ENCODE data around the gene MSRB2. TPM values are rescaled to one million over a fixed set of nuclear protein-coding genes. Genes with fewer than 3 reads are reported as not detected.

MSRB2 gene
- total RNA-seq, 2 donors from 2014 or later: 39.9 to 43.7 TPM

DNA sequence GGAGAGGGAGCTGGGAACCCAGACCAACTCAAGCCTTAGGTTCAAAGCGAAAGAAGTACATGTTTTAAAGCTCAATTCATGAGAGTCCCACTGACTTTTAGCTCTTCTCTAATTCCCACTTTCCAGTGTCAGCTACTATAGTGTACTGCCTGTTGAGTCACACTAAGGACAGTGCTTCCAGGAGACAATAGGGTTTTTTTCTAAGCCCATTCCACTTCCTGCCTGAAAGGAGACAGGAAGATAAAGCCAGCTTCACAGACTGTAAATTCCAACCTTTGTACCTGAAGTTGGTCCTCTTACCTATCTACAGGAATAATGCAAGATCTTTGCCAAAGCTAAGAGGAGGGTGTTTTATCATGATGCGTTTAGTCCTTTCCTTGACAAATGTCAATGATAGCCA, 4.4 kb downstream of the MSRB2 start:
- DNase-seq (no peak), ATAC-seq (peak; percentile 77)
- intact Hi-C loops (cut with DNase I, micrococcal nuclease): no loop called here

DNA sequence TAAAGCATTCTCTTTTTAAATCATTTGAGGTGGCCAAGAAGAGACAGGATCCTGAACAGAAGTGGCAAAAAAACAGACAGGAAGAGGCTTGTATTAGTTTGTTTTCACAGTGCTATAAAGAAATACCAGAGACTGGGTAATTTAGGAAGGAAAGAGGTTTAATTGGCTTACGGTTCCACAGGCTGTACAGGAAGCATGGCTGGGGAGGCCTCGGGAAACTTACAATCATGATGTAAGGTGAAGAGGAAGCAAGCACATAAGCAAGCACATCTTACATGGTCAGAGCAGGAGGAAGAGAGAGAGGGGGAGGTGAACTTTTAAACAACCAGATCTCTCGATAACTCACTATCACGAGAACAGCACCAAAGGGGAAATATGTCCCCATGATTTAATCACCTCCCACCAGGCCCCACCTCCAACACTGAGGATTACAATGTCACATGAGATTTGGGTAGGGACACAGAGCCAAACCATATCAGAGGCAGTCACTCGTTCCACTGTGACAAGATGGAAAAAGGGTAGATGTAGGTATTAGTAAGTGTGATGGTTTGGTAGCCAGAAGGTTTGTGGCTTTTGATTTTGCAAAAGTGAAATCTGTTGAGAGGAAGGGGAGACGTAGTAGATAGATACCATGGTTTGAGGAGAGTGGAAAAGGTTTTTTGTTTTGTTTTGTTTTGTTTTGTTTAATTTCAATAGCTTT, 5.1 kb downstream of the MSRB2 start:
- no peak for DNase-seq
- intact Hi-C loops (cut with DNase I, micrococcal nuclease): no loop called here
- ATAC-seq: peak; percentile 9

DNA sequence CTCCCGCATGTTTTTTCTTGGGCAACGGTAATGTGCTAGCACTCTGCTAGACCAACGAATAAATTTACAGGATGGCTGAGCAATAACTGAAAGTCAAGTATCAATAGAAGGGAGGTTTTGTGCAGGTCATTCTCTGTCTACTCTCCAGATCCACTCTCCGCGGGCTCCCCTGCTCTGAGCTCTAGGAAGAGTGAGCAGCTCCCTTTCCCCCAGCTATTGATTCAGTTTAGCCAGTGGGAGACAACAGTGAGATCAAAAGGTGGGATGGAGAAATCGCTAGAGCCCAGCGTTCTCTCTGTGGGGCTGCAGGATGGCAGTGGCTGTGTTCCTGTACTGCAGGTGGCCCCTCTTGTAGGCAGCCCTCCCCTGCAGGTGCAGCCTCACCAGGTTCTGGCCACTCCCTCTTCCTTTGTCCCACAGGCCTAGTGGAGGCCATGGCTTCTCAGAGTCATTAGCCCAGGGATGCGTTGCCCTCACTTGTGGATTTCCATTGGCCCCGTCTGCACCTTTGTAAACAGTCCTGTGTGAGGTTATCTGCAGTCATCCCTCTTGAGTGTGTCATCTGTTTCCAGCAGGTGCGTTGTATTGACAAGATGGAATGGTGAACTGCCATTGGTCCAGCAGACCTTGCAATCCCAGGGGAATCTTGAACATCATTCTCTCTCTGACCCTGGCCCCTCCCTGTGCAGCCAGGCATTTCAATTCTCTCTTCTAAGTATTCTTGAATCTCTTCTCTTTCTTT, 11.1 kb downstream of the MSRB2 start:
- intact Hi-C loops (cut with DNase I, micrococcal nuclease): no loop called here
- DNase-seq (no peak), ATAC-seq (no peak)

DNA sequence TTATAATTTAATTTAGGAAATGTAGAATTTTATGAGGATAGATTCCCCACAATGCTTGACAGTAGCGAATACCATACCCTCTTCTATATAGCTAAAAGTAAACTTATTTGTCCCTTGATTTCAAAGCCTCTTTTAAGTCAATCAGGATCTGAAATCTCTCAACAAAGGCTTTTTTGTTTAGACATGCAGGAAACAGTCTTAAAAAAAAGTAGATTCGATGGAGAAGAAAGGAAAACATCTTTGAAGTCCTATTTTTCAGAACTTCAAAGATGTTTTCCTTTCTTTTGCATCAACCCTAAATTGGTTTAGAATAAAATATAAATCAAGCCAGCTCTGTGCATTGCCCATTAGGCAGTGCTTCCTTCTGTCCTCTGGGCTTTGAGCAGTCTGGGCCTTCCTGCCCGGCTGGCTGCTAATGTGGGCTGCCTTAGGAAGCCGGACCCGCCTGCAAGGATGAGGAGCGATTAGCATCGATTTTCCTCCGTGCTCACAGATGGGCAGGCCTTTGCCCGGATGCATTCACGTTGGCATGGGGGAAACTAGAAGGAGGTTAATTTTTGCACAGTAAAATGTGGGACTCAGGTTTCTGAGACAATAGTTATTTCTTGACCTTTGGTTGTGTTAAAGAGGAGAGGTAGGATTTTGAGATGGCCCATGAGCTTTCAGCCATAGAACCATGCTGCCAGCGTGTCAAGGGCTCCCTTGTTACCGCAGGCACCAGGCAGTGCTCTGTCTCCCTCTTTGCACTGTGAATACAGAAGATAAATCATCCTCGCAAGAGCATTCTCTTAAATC, 15.5 kb downstream of the MSRB2 start:
- ATAC-seq (no peak), DNase-seq (no peak)
- intact Hi-C loops (cut with DNase I, micrococcal nuclease): no loop called here

DNA sequence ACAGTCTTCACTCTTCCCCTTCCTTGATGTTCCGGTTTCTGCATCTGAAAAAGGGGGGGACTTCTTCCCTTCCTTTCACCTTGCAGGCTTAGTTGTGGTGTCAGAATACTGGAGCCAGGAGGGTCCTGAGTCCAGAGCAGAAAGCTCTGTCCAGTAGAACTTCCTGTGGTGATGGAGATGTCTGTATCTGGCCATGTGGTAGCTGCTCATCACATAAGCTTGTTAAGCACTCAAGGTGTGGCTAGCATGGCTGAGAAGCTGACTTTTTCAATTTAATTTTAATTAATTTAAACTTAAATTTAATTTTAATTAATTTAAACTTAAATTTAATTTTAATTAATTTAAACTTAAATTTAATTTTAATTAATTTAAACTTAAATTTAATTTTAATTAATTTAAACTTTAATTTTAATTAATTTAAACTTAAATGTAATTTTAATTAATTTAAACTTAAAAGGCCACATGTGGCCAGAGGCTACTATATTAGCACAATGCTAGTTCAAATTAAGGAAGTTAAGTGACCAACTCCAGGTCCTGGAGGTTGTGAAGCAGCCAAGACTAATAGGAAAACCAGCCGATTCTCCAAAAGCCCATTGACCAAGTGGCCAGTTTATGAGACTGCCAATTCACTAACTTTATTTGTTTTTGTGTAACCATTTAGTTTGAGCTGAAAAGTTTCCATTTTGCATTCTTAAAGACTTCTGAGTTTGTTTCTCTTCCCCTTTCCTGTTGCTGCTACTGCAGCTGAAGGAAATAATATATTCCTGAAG, 16.3 kb downstream of the MSRB2 start:
- ATAC-seq (no peak), DNase-seq (no peak)
- intact Hi-C loops (cut with DNase I, micrococcal nuclease): no loop called here

DNA sequence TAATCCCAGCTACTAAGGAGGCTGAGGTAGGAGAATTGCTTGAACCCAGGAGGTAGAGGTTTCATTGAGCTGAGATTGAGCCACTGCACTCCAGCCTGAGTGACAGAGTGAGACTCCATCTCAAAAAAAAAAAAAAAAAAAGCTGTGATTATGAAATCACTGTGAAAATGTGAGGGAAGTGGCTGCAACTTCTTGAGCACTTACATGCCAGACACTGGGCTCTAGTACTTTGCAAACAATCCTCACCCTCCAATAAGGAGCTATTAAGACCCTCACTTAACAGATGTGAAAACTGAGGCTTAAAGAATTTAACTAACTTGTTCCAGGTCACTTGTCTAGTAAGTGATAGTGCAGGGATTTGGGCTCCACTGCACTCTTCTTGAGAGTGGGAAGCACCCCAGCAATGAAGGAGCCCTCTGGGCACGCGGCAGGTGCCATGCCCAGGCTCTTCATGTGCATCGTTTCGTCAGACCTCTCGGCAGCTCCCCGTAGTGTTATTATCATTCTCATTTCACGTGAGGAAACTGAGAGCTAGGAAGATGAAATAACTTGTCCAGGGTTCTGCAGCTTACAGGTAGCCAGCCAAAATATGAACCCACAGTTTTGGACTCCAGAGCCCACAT, 19.0 kb downstream of the MSRB2 start:
- intact Hi-C loops (cut with DNase I, micrococcal nuclease): no loop called here
- ATAC-seq: no peak
- no peak for DNase-seq

DNA sequence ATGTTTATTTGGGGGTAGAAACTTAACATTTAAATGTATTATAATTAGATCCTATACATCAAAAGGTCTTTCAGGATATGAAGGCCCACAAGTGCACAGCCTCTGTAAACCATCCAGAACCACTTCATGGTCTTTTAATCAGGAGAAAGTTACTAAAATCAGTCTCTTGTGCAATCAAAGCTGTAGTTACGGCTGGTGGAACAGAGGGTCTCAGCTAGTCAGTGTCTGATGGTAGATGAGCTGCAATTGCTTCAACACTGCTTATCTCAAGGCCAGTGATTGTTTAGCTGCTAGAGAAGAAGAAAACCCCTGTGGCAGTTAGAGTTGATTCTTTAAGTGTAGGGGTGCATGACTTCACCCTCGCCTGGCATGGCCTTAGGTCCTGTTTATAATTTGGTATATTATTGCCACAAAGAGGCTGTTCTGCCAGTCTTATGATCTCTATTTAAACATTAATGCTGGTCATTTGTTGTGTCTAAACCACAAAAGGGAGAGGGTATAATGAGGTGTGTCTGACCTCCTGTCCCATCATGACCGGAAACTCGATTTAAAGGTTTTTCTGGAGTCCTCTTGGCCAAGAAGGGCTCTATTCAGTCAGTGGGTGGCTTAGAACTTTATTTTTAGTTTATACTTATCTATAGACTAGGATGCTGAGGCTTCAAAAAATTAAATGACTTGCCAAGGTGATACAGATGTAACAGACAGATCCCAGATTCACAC, 21.3 kb downstream of the MSRB2 start:
- DNase-seq (no peak), ATAC-seq (no peak)
- intact Hi-C loops (cut with DNase I, micrococcal nuclease): no loop called here

DNA sequence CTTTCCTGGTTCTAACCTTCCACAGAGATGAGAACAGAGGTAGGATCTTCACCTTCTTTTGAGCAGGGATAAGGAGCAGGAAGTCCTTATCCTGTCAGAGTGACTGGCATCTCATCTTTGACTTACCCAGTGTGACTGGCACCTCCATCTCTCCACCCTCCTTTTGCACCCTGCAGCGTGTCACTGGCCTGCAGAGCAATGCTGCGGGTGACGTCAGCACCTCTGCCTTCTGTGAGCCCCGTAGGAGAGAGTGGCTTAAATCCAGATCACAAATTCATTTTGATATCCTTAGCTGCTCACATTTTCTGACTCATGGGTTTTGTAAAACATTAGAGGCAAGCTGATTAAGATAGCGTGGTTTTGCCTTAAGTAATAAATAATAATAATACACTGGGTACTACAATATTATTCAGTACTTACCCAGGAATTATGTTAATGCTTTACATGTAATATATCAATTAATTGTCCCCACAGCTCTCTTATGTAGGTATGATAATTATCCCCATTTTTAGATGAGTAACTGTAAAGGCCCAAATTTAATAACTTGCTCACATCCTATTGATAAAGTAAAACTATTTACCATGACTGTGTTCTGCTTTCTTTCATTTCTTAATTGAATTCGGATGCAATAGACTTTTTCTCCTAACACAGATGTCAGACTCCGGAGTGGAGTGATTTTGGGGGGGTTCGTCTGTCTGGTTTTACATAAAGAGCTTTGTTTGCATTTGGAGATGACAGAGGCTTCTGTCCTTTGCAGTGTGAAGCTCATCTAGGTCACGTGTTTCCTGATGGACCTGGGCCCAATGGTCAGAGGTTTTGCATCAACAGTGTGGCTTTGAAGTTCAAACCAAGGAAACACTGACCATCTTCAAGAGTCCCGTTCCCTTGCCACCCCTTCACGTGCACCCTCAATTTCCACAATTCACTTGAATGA, 24.9 kb downstream of the MSRB2 start:
- no peak for ATAC-seq

DNA sequence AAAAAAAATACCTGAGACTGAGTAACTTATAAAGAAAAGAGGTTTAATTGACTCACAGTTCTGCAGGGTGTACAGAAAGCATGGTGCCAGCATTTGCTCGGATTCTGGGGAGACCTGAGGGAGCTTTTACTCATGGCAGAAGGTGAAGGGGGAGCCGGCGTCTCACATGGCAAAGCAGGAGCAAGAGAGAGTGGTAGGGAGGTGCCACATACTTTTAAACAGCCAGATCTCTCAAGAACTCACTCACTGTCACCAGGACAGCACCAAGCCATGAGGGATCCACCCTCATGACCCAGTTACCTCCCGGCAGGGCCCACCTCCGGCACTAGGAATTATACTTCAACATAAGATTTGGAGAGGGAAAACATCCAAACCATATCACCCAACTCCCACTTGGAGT, 25.8 kb downstream of the MSRB2 start:
- ATAC-seq (no peak), DNase-seq (no peak)
- intact Hi-C loops (cut with DNase I, micrococcal nuclease): no loop called here

More for the DNA sequence above, 24.9 kb downstream of the MSRB2 start:
- DNase-seq: no peak
- intact Hi-C loops (cut with DNase I, micrococcal nuclease): no loop called here

DNA sequence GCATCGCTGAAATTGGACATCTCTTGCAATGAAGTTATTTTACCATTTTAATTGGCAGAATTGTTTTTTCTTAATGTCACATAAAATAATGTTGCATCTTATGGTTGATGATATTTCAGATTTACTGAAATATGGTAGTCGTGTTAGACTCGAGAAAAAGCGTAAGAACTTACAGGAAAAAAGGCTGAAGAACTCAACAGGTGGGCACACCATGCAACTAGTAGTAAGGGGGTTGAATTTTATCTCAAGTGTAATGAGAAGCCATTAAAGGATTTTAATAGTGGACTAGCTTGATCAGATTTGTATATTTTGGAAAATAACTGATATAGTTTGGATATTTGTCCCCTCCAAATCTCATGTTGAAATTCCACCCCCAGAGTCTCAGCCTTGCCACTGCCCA, 41.1 kb downstream of the MSRB2 start:
- ATAC-seq (no peak), DNase-seq (no peak)
- intact Hi-C loops (cut with DNase I, micrococcal nuclease): no loop called here

DNA sequence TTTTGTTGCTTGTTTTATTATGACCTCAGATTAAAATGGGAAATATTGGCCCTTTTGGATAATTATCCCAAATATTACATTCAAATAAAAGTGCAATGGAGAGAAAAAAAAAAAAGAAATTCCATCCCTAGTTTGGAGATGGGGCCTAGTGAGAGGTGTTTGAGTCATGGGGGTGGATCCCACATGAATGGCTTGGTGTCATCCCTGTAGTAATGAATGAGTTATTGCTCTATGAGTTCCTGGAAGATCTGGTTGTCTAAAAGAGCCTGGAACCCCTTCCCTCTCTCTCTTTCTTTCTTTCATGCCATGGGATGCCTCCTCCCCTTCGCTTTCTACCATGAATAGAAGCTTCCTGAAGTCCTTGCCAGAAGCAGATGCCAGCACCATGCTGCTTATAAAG, 44.3 kb downstream of the MSRB2 start:
- intact Hi-C loops (cut with DNase I, micrococcal nuclease): no loop called here
- no peak for ATAC-seq
- DNase-seq: no peak

DNA sequence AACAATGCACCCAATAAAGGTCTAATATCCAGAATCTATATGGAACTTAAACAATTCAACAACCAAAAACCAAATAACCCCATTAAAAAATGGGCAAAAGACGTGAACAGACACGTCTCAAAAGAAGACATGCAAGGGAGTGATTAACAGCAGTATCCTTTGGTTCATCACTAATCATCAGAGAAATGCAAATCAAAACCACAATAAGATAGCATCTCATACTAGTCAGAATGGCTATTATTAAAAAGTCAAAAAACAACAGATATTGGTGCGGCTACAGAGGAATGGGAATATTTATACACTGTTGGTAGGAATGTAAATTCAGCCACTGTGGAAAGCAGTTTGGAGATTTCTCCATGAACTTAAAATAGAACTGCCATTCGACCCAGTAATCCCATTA, 46.6 kb downstream of the MSRB2 start:
- intact Hi-C loops (cut with DNase I, micrococcal nuclease): no loop called here
- no peak for DNase-seq
- no peak for ATAC-seq

DNA sequence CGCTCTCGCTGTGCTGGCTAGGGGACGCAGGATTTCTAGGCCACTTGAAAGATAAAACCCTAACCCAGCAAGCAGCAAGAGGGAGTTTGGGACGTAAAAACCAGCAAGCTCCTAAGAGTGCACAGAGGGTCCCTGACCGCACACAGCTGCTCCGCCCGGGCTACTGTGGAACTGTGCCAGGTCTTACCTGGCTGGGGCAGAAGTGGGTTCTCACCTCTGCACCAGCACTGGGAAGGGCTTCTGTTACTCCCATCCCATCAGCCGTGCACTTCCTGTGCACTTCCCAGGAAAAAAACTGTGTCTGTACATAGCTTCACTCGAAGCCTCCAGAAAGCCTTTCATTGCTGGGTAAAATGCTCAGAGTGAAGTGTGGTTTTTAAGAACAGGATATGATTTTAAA, 50.9 kb downstream of the MSRB2 start:
- intact Hi-C loops (cut with DNase I, micrococcal nuclease): no loop called here
- DNase-seq: no peak
- ATAC-seq: no peak

DNA sequence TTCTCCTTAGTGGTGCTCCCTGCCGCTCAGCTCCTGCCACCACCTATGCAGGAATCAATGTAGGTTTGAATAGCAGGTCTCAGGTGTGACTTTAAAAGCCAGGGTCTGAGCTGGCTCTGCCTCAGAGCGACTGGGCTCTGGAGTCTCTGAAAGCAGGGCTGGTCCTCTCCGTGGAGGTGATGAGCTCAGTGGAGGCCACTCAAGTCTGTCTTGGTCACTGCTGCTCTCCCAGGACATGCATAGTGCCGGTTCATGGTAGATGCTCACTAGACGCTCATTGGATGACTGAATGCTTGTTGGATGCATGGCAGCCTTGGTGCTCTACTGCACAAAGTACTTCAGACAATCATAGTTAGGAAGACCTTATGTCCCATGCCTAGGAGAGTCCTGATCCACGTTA, 51.7 kb downstream of the MSRB2 start:
- DNase-seq (no peak), ATAC-seq (no peak)
- intact Hi-C loops (cut with DNase I, micrococcal nuclease): no loop called here

DNA sequence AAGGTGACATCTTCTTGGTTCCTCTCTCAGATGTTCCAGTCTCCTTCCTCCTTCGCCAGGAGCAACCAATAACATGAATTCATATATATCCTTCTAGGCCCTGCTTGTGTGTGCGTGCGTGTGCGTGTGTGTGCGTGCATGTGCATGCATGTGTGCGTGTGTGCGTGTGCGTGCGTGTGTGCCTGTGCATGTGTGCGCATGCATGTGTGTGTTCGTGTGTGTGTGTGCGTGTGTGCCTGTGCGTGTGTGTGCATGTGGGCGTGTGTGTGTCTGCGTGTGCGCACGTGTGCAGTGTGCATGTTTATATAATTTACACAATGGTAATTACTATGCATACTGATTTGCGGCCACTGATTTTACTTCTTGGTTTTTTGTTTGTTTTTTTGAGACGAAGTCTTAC, 52.8 kb downstream of the MSRB2 start:
- ATAC-seq: no peak
- intact Hi-C loops (cut with DNase I, micrococcal nuclease): no loop called here
- DNase-seq: no peak

DNA sequence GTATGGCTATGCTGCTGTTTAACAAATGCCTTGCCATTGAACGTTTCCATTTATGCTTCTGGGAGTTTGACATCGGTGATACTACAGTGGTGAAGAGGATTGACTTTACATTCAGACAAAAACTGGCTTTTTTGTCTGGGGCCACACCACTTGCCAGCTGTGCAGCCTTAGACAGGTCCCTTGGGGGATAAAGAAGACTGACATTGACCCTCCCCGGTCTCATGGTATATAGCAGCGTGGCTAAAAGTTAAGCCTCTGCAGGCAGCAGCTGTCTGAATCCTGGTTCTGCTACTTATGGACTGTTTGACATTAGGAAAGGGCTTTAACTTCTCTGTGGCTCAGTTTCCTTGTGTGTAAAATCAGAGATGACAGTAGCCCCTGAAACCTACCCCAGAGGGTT, 54.7 kb downstream of the MSRB2 start:
- DNase-seq (no peak), ATAC-seq (no peak)
- intact Hi-C loops (cut with DNase I, micrococcal nuclease): no loop called here

DNA sequence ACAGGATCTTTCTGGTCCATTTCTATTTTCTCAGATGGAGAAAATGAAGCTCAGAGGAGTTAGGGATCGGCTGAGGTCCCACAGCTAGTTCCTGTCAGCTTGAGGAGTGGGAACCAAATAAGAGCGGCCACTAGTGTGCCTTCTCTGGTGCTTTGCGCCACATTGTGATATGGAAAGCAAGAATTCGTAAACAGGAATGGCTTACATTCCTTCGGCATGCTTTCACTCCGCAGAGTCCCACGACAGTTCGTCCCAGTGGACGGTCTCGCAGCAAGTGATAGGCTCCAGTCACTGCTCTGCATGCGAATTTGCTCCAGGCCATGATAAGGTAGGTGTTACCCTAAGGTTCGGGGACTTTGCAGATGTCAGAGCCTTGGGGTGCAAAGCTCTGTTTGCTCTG, 55.2 kb downstream of the MSRB2 start:
- intact Hi-C loops (cut with DNase I, micrococcal nuclease): no loop called here
- DNase-seq (no peak), ATAC-seq (no peak)

Data from left colon (tissue), 2 donors.